Measurements from ENCODE around the gene FBXL3. TPM values are rescaled to one million over a fixed set of nuclear protein-coding genes. Genes with fewer than 3 reads are reported as not detected.

The FBXL3 gene
- total RNA-seq, 1 experiment from 2014 or later, result 39.1 TPM

DNA sequence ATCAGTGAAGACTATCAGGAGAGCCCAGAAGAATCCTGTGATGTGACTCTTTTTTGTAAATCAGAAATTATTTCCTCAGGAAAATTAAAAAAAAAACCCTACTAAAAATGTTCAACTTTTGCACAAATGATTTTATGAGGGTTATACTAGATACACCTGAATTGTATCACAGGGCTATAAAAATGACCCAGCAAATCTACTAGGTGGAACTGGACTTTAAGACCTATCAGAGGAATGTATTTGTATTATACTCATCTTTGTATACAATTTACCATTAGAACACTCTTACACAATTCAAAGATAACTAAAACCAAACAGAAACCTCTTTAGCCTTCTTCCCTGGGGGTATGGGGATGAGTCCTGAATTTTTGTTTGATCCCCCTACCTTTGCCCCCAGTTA, 7.2 kb downstream of the FBXL3 start:
- Histone ChIP-seq H3K9ac (ENCODE audit: low read length) (no peak overlapping the region), H3F3A (ENCODE audit: low read length, unreplicated experiment) (no peaks in the 10 kb centered on the region), H3K4me3 (ENCODE audit: low read length) (no peak overlapping the region), H3K9me3 (ENCODE audit: low read length) (no peaks in the 10 kb centered on the region), H3K79me2 (ENCODE audit: low read length) (peaks cover 71% of the 10 kb centered on the region), H4K20me1 (ENCODE audit: low read length) (peaks cover 41% of the 10 kb centered on the region), H3K9me2 (replicated peaks; ENCODE audit: low read length) (no peaks in the 10 kb centered on the region), H3K27me3 (ENCODE audit: low read length) (no peaks in the 10 kb centered on the region), H2AFZ (ENCODE audit: low read length) (no peak overlapping the region), H3K36me3 (ENCODE audit: low read depth, low read length) (peaks cover 35% of the 10 kb centered on the region), H3K27ac (ENCODE audit: low read length) (no peak overlapping the region), H3K4me2 (ENCODE audit: low read length) (no peak overlapping the region), H3K4me1 (ENCODE audit: insufficient read depth, low read length) (peaks cover 11% of the 10 kb centered on the region; the same call in 1 of the 2 replicates)
- DNase-seq (no peak), ATAC-seq (no peak)
- ChIA-PET CTCF (no interaction called here), POLR2A (ENCODE audit: unreplicated experiment) (no interaction called here)
- intact Hi-C loops (cut with micrococcal nuclease), result no loop called here
- BruUV-seq (replicated peaks), result no TSS peak
- TF ChIP-seq EZH2 (IDR thresholded peaks at IDR 0.05; ENCODE audit: low read length, unreplicated experiment) (no peak), EZH2phosphoT487 (IDR thresholded peaks at IDR 0.05; ENCODE audit: borderline replicate concordance, low read length) (no peak)
- TF ChIP-seq, protein P1, sequence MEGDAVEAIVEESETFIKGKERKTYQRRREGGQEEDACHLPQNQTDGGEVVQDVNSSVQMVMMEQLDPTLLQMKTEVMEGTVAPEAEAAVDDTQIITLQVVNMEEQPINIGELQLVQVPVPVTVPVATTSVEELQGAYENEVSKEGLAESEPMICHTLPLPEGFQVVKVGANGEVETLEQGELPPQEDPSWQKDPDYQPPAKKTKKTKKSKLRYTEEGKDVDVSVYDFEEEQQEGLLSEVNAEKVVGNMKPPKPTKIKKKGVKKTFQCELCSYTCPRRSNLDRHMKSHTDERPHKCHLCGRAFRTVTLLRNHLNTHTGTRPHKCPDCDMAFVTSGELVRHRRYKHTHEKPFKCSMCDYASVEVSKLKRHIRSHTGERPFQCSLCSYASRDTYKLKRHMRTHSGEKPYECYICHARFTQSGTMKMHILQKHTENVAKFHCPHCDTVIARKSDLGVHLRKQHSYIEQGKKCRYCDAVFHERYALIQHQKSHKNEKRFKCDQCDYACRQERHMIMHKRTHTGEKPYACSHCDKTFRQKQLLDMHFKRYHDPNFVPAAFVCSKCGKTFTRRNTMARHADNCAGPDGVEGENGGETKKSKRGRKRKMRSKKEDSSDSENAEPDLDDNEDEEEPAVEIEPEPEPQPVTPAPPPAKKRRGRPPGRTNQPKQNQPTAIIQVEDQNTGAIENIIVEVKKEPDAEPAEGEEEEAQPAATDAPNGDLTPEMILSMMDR (conservative IDR thresholded peaks at IDR 0.05; ENCODE audit: low read depth, low read length), result no peak

DNA sequence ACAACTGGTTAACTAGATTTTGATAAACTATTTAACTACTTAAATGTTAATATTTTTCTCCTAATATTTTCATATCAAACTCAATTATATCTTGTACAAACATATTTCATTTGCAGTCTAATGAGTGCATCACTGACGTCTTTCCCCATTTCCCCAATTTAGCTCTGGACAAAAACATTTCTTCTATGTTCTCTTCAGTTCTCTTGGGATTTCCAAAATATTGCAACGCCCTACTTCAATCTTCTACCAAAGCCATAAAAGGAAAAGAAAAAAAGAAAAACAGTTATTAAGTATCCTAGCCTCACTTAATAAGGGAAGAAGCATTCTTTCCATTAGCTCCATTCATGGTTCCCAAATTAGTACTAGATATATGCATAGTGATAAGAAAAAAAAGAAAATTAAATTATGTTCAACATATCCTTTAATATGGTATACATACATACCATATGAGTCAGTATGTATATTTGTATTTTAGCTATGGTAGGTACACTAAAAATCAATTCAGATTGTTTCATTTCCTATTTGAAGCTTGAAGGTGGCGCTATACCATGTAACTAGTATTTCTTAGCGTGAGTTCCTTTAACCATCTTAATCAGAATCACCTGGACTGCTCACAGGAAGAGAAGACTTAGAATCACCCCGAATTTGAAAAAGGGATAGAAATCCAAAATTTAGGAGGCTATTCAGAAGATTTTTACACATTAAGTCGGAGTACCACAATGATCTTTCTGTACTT, 9.9 kb downstream of the FBXL3 start:
- Histone ChIP-seq H3K4me2 (ENCODE audit: low read length) (no peak overlapping the region), H2AFZ (ENCODE audit: low read length) (no peak overlapping the region), H3F3A (ENCODE audit: low read length, unreplicated experiment) (no peaks in the 10 kb centered on the region), H3K27ac (ENCODE audit: low read length) (no peak overlapping the region), H3K27me3 (ENCODE audit: low read length) (no peaks in the 10 kb centered on the region), H3K9me2 (replicated peaks; ENCODE audit: low read length) (no peaks in the 10 kb centered on the region), H3K36me3 (ENCODE audit: low read depth, low read length) (peaks cover 47% of the 10 kb centered on the region), H3K4me1 (ENCODE audit: insufficient read depth, low read length) (no peaks in the 10 kb centered on the region), H3K9me3 (ENCODE audit: low read length) (no peaks in the 10 kb centered on the region), H3K9ac (ENCODE audit: low read length) (no peak overlapping the region), H3K4me3 (ENCODE audit: low read length) (no peak overlapping the region), H3K79me2 (ENCODE audit: low read length) (peaks cover 47% of the 10 kb centered on the region), H4K20me1 (ENCODE audit: low read length) (peaks cover 17% of the 10 kb centered on the region; the same call in 1 of the 2 replicates)
- intact Hi-C loops (cut with micrococcal nuclease), result no loop called here
- ChIA-PET POLR2A (ENCODE audit: unreplicated experiment) (no interaction called here), CTCF (interaction anchor here (0.7 kb wide), 1 partner anchor 191 kb away, joined by 3 read pairs; no protein-coding TSS in a partner anchor)
- no peak for DNase-seq
- no peak for ATAC-seq
- BruUV-seq (replicated peaks), result no TSS peak
- TF ChIP-seq, protein P1 (conservative IDR thresholded peaks at IDR 0.05; ENCODE audit: low read depth, low read length), result peak; percentile 39; the same call in 1 of the 2 replicates
- TF ChIP-seq EZH2 (IDR thresholded peaks at IDR 0.05; ENCODE audit: low read length, unreplicated experiment), result no peak

DNA sequence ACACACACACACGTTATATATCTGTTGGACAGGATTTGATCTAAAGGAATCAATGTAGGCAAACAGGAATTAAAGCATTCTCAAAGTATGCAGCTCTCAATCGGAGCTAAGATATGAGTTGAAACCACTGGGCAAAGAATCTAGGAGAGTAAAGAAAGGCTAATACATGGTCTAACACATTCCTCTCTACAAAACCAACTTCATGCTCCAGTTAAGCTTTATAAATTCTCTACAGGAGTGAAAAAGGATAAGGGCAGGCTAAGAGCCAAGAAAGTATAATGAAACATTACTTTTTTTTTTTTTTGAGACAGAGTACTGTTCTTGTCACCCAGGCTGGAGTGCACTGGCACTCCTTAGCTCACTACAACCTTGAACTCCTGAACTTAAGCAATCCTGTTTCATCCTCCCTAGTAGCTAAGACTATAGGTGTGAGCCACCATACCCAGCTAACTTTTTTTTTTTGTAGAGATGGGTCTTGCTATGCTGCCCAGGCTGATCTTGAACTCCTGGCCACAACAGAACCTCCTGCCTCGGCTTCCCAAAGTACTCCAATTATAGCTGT, 10.6 kb downstream of the FBXL3 start:
- Histone ChIP-seq H3K4me3 (ENCODE audit: low read length) (no peak overlapping the region), H3K9ac (ENCODE audit: low read length) (no peak overlapping the region), H3K36me3 (ENCODE audit: low read depth, low read length) (peaks cover 51% of the 10 kb centered on the region), H2AFZ (ENCODE audit: low read length) (no peak overlapping the region), H3K4me1 (ENCODE audit: insufficient read depth, low read length) (no peaks in the 10 kb centered on the region), H3K9me3 (ENCODE audit: low read length) (no peaks in the 10 kb centered on the region), H3K27ac (ENCODE audit: low read length) (no peak overlapping the region), H3K27me3 (ENCODE audit: low read length) (no peaks in the 10 kb centered on the region), H3K9me2 (replicated peaks; ENCODE audit: low read length) (no peaks in the 10 kb centered on the region), H4K20me1 (ENCODE audit: low read length) (peaks cover 17% of the 10 kb centered on the region; the same call in 1 of the 2 replicates), H3F3A (ENCODE audit: low read length, unreplicated experiment) (no peaks in the 10 kb centered on the region), H3K4me2 (ENCODE audit: low read length) (no peak overlapping the region), H3K79me2 (ENCODE audit: low read length) (peaks cover 40% of the 10 kb centered on the region)
- intact Hi-C loops (cut with micrococcal nuclease), result no loop called here
- ATAC-seq (no peak), DNase-seq (no peak)
- POLR2A ChIA-PET (ENCODE audit: unreplicated experiment), result no interaction called here
- no peak for TF ChIP-seq EZH2phosphoT487 (IDR thresholded peaks at IDR 0.05; ENCODE audit: borderline replicate concordance, low read length)
- TF ChIP-seq, protein P1 (conservative IDR thresholded peaks at IDR 0.05; ENCODE audit: low read depth, low read length), result no peak
- no peak for TF ChIP-seq EZH2 (IDR thresholded peaks at IDR 0.05; ENCODE audit: low read length, unreplicated experiment)
- BruUV-seq (replicated peaks), result no TSS peak
- CTCF ChIA-PET, result interaction anchor here (0.7 kb wide), 1 partner anchor 192 kb away, joined by 3 read pairs; no protein-coding TSS in a partner anchor
